ENCODE measurements around the gene RBM47.

DNA sequence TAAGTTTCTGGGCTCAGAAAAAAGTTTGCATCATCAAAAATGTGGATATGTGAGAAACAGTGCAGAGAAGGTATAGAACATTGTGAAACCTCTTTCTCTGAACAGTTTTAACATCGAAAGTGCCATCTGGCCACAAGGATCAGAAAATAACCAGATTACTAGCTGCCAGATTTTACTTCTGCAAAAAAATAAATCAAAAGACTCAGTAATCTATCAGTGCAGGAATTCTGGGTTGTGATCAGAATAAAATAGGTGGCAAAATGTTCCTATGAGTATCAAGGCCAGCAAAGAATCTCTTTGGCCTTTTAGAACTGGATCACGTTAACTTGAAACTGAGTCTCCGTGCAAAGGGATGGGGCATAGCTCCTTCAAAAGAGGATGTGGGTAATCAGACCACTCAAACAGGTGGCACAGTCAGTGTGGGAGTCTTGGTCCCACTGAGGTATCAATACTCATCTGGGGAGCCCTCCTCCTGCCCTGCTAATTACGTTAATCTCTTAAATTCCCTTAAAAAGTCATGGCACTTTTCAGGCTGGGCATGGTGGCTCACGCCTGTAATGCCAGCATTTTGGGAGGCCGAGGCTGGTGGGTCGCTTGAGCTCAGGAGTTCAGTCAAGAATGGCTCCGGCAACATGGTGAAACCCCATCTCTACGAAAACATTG lies 26.7 kb upstream of the RBM47 start:
- TF ChIP-seq, protein P1, sequence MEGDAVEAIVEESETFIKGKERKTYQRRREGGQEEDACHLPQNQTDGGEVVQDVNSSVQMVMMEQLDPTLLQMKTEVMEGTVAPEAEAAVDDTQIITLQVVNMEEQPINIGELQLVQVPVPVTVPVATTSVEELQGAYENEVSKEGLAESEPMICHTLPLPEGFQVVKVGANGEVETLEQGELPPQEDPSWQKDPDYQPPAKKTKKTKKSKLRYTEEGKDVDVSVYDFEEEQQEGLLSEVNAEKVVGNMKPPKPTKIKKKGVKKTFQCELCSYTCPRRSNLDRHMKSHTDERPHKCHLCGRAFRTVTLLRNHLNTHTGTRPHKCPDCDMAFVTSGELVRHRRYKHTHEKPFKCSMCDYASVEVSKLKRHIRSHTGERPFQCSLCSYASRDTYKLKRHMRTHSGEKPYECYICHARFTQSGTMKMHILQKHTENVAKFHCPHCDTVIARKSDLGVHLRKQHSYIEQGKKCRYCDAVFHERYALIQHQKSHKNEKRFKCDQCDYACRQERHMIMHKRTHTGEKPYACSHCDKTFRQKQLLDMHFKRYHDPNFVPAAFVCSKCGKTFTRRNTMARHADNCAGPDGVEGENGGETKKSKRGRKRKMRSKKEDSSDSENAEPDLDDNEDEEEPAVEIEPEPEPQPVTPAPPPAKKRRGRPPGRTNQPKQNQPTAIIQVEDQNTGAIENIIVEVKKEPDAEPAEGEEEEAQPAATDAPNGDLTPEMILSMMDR (IDR thresholded peaks at IDR 0.05), result no peak
- TF ChIP-seq POLR2A (IDR thresholded peaks at IDR 0.05), result no peak

Data from Peyer's patch (tissue), 4 donors.